GM12878 (cell line): ENCODE measurements around the gene NT5M. TPM values are rescaled to one million over a fixed set of nuclear protein-coding genes. Genes with fewer than 3 reads are reported as not detected.

ENCODE experiments used
- ATAC-seq: fragments of 200-7000 bp; cut with Tn5 transposase; 3 replicates; pipeline ENCODE4 v1.9.1; 2020; ENCODE audit warnings: mild to moderate bottlenecking, moderate library complexity
- BruUV-seq: library from RNA; stranded (reverse); fragments of 400-500 nt; replicated peaks from 2 replicates; lab custom pipeline; 2021; lab: Mats Ljungman, UMichigan
- CTCF ChIA-PET: fragments of 300-600 bp; sonication (Branson Sonifier 250); formaldehyde crosslinking; extraction: SDS; loops from one replicate; lab custom pipeline; 2021; ENCODE audit warnings: inconsistent platforms; lab: Yijun Ruan, JAX
- POLR2A ChIA-PET: fragments of 350-600 bp; formaldehyde crosslinking; extraction: SDS; loops from one replicate; lab custom pipeline; 2021; ENCODE audit warnings: inconsistent platforms; lab: Charles Lee
- RAD21 ChIA-PET: fragments of 300-600 bp; sonication (Branson Sonifier 250); formaldehyde crosslinking; loops from one replicate; lab custom pipeline; 2023; ENCODE audit warnings: antibody characterized with exemption; ENCODE audit not compliant: unreplicated experiment; lab: Charles Lee
- SMC1A ChIA-PET: fragments of 300-600 bp; sonication (Branson Sonifier 250); formaldehyde crosslinking; loops from one replicate; lab custom pipeline; 2023; ENCODE audit not compliant: unreplicated experiment, uncharacterized antibody; lab: Charles Lee
- DNase-seq: peaks from one replicate; pipeline ENCODE4 v3.0.0-alpha.2; 2011; ENCODE audit warnings: low read depth, low spot score
- FAIRE-seq: peaks from 3 replicates; lab custom pipeline; 2011; peaks lifted over from hg19 to GRCh38; lab: Jason Lieb, UNC
- H2AFZ ChIP-seq: 2 replicates; pipeline ENCODE4 v1.6.0; 2011; ENCODE audit warnings: low read depth, low read length, control low read depth; ENCODE audit not compliant: control insufficient read depth
- H3K27ac ChIP-seq: 2 replicates; pipeline ENCODE4 v1.5.1; 2011; ENCODE audit warnings: control low read depth; ENCODE audit not compliant: control insufficient read depth, insufficient read depth
- H3K27me3 ChIP-seq, 2 experiments: replicated peaks in 1 of 2; 2 replicates each; pipeline versions ENCODE4 v1.6.0 to v1.6.1; 2011; ENCODE audit warnings: low read length in 1 of 2; ENCODE audit not compliant: control insufficient read depth in 2 of 2, insufficient read depth in 2 of 2
- H3K36me3 ChIP-seq, 2 experiments: 2 replicates each; pipeline ENCODE4 v1.5.1; 2011; ENCODE audit warnings: low read length in 1 of 2; ENCODE audit not compliant: control insufficient read depth in 2 of 2, insufficient read depth in 2 of 2
- H3K4me1 ChIP-seq: 2 replicates; pipeline ENCODE4 v1.6.1; 2011; ENCODE audit warnings: mild to moderate bottlenecking, low read length, moderate library complexity, mixed read lengths; ENCODE audit not compliant: control insufficient read depth, insufficient read depth
- H3K4me2 ChIP-seq: 2 replicates; pipeline ENCODE4 v1.6.0; 2011; ENCODE audit warnings: control low read depth; ENCODE audit not compliant: control insufficient read depth, insufficient read depth
- H3K4me3 ChIP-seq: fragments of 200-600 bp; sonication (generic); 2 replicates; pipeline ENCODE4 v1.5.1; 2016
- H3K79me2 ChIP-seq: 2 replicates; pipeline ENCODE4 v1.6.0; 2011; ENCODE audit warnings: low read length; ENCODE audit not compliant: control insufficient read depth, insufficient read depth
- H3K9ac ChIP-seq: 2 replicates; pipeline ENCODE4 v1.8.0; 2011; ENCODE audit warnings: low read length, control low read depth, mixed read lengths; ENCODE audit not compliant: control insufficient read depth, insufficient read depth
- H3K9me3 ChIP-seq: replicated peaks from 3 replicates; pipeline ENCODE4 v1.5.1; 2011; ENCODE audit warnings: mild to moderate bottlenecking, low read length; ENCODE audit not compliant: control insufficient read depth, insufficient read depth
- H4K20me1 ChIP-seq: 2 replicates; pipeline ENCODE4 v1.6.0; 2011; ENCODE audit not compliant: control insufficient read depth, insufficient read depth
- CBFB ChIP-seq: IDR thresholded peaks from 2 replicates; pipeline ENCODE4 v1.6.1; 2016; ENCODE audit warnings: antibody characterized with exemption, low read depth
- E4F1 ChIP-seq: fragments of 450-650 bp; IDR thresholded peaks from 2 replicates; pipeline ENCODE4 v1.6.1; 2018; ENCODE audit warnings: borderline replicate concordance, mild to moderate bottlenecking; ENCODE audit not compliant: partially characterized antibody
- IRF4 ChIP-seq: IDR thresholded peaks from 2 replicates; pipeline ENCODE4 v1.6.1; 2011; ENCODE audit warnings: low read depth, low read length
- MTA3 ChIP-seq: IDR thresholded peaks from 2 replicates; pipeline ENCODE4 v1.6.1; 2012; ENCODE audit warnings: low read length, inconsistent platforms, borderline replicate concordance
- NR2F1 ChIP-seq: fragments of 450-650 bp; conservative IDR thresholded peaks from 2 replicates; pipeline ENCODE4 v1.6.1; 2017; ENCODE audit warnings: mild to moderate bottlenecking
- PKNOX1 ChIP-seq: fragments of 450-650 bp; IDR thresholded peaks from 2 replicates; pipeline ENCODE4 v1.6.1; 2016; ENCODE audit warnings: mild to moderate bottlenecking
- RAD51 ChIP-seq: fragments of 450-650 bp; IDR thresholded peaks from 2 replicates; pipeline ENCODE4 v1.6.1; 2016; ENCODE audit warnings: moderate library complexity, mild to moderate bottlenecking, inconsistent platforms
- REST ChIP-seq: IDR thresholded peaks from 2 replicates; pipeline ENCODE4 v1.6.1; 2012; ENCODE audit warnings: mild to moderate bottlenecking, low read depth, low read length
- SKIL ChIP-seq: fragments of 450-650 bp; IDR thresholded peaks from 2 replicates; pipeline ENCODE4 v1.6.1; 2017; ENCODE audit warnings: mild to moderate bottlenecking, low read depth, inconsistent platforms; ENCODE audit not compliant: poor library complexity, severe bottlenecking
- STAT1 ChIP-seq: fragments of 450-650 bp; conservative IDR thresholded peaks from 2 replicates; pipeline ENCODE4 v1.6.1; 2014; ENCODE audit warnings: antibody characterized with exemption, mild to moderate bottlenecking
- WGBS: methylation state at CpG from one replicate; pipeline ENCODE4 v1.1.6; 2016; ENCODE audit warnings: low lambda C conversion rate; ENCODE audit not compliant: insufficient replicate concordance, insufficient coverage; ENCODE audit errors: missing lambda C conversion rate; 5-methylcytosine and 5-hydroxymethylcytosine counted together
- in situ Hi-C: fragments of 300-500 bp; cut with MboI; formaldehyde crosslinking; loops from 9 replicates; pipeline ENCODE4 v1.14.3; 2018; ENCODE audit warnings: mixed read lengths
- intact Hi-C: fragments of 100-400 bp; cut with micrococcal nuclease; formaldehyde crosslinking; loops from one replicate; pipeline ENCODE4 v1.14.2; 2022; ENCODE audit not compliant: unreplicated experiment
- polyA plus RNA-seq, 11 experiments: library from polyadenylated mRNA; depleted of rRNA in 4 of 11; unstranded in 6 of 11; stranded (reverse) in 5 of 11; fragments of >200 nt; fragmentation: Nextera tagmentation in 4 of 11; fragmentation: Illumina TruSeq in 1 of 11; extraction: Ambion mirVana in 4 of 11; extraction: Trizol in 1 of 11; gene quantifications; 1 replicate in 1 of 11; 2 replicates in 10 of 11; pipeline versions ENCODE4 v1.2.1 to v1.2.3, GENCODE V29; 2011 to 2016; ENCODE audit warnings: inconsistent platforms in 2 of 11, missing spikeins in 2 of 11, low read depth in 1 of 11
- total RNA-seq, 4 experiments: library from RNA; depleted of rRNA in 3 of 4; stranded (reverse); fragments of >200 nt in 3 of 4; fragmentation: Illumina TruSeq in 1 of 4; extraction: Trizol in 1 of 4; gene quantifications; 2 replicates each; pipeline versions ENCODE4 v1.2.1 to v1.2.3, GENCODE V29; 2013 to 2021

The NT5M gene
- total and polyA plus RNA-seq, 10 of the 15 experiments (the other 5 are each of a cell fraction or from before 2014, with no cell fraction given): 0.18 to 14.1 (median 2.9) TPM

- TF ChIP-seq PKNOX1 (no peak), MTA3 (no peak), RAD51 (no peak), NR2F1 (no peak)
Observed at GRCh38 chr17:17326275-17326875, 23.2 kb downstream of the NT5M start (continued).

GRCh38 chr17:17328251-17328650 is 25.1 kb downstream of the NT5M start:
- ChIA-PET CTCF (no interaction called here), RAD21 (no interaction called here), SMC1A (no interaction called here), POLR2A (no interaction called here)
- H3K36me3 ChIP-seq: no peaks in the 10 kb centered on the region
- in situ Hi-C loops: no loop called here
- FAIRE-seq: no peak
- no peak overlapping the region for H3K4me2 ChIP-seq
- no peak overlapping the region for H3K27ac ChIP-seq
- DNase-seq: no peak
- H3K79me2 ChIP-seq: no peaks in the 10 kb centered on the region
- H3K4me1 ChIP-seq: no peaks in the 10 kb centered on the region
- no peaks in the 10 kb centered on the region for H3K27me3 ChIP-seq
- no peaks in the 10 kb centered on the region for H4K20me1 ChIP-seq
- no peaks in the 10 kb centered on the region for H3K9me3 ChIP-seq
- H3K4me3 ChIP-seq: no peak overlapping the region
- no TSS peak for BruUV-seq
- H2AFZ ChIP-seq: no peak overlapping the region
- ATAC-seq: no peak
- WGBS: 83% methylated on average over 8 of the region's 8 CpGs
- intact Hi-C loops: no loop called here
- no peak overlapping the region for H3K9ac ChIP-seq
- TF ChIP-seq SKIL (no peak), E4F1 (no peak), REST (no peak), IRF4 (no peak), STAT1 (no peak), CBFB (no peak)
